Endothelial cell of umbilical vein (primary cell): ENCODE results near the gene ACP1. TPM values are rescaled to one million over a fixed set of nuclear protein-coding genes. Genes with fewer than 3 reads are reported as not detected.

Experiments used
- BruUV-seq: library from RNA; stranded (reverse); fragments of 400-500 nt; replicated peaks from 2 replicates; lab custom pipeline; 2021; lab: Mats Ljungman, UMichigan
- CTCF ChIA-PET: fragments of 300-600, 350-600 bp; sonication (Branson Sonifier 250); formaldehyde crosslinking; loops from one replicate; lab custom pipeline; 2021; ENCODE audit warnings: antibody characterized with exemption, inconsistent platforms; lab: Charles Lee
- POLR2A ChIA-PET: fragments of 300-600, 350-600 bp; sonication (Branson Sonifier 250); formaldehyde crosslinking; loops from one replicate; lab custom pipeline; 2021; ENCODE audit warnings: antibody characterized with exemption, inconsistent platforms; lab: Charles Lee
- DNase-seq: peaks from one replicate; pipeline ENCODE4 v3.0.0-alpha.2; 2011; ENCODE audit warnings: low read depth, low spot score
- FAIRE-seq: peaks from 2 replicates; lab custom pipeline; 2011; peaks lifted over from hg19 to GRCh38; lab: Jason Lieb, UNC
- H2AFZ ChIP-seq: 2 replicates; pipeline ENCODE4 v1.6.0; 2012; ENCODE audit warnings: low read depth, low read length, control low read depth, inconsistent platforms
- H3K27ac ChIP-seq: 2 replicates; pipeline ENCODE4 v1.5.1; 2011; ENCODE audit warnings: low read depth, mild to moderate bottlenecking, control low read depth, low read length, moderate library complexity; ENCODE audit not compliant: insufficient read depth
- H3K27me3 ChIP-seq, 2 experiments: 2 replicates each; pipeline versions ENCODE4 v1.6.0 to v1.6.1; 2011; ENCODE audit warnings: low read length in 2 of 2, mixed read lengths in 1 of 2; ENCODE audit not compliant: control insufficient read depth in 2 of 2, insufficient read depth in 2 of 2
- H3K36me3 ChIP-seq, 2 experiments: 2 replicates in 1 of 2; 3 replicates in 1 of 2; pipeline ENCODE4 v1.5.1; 2011; ENCODE audit warnings: low read length in 2 of 2, mild to moderate bottlenecking in 1 of 2, moderate library complexity in 1 of 2; ENCODE audit not compliant: control insufficient read depth in 2 of 2, insufficient read depth in 2 of 2; ENCODE audit errors: extremely low read depth in 1 of 2
- H3K4me1 ChIP-seq: 3 replicates; pipeline ENCODE4 v1.5.1; 2011; ENCODE audit warnings: mild to moderate bottlenecking, low read length; ENCODE audit not compliant: control insufficient read depth, insufficient read depth; ENCODE audit errors: extremely low read depth
- H3K4me2 ChIP-seq: 2 replicates; pipeline ENCODE4 v1.6.1; 2011; ENCODE audit warnings: low read length, control low read depth, mixed read lengths; ENCODE audit not compliant: insufficient read depth
- H3K4me3 ChIP-seq, 3 experiments: fragments of 200-600 bp in 1 of 3; sonication (generic), shearing (Covaris generic) in 1 of 3; replicated peaks in 1 of 3; 2 replicates each; pipeline ENCODE4 v1.5.1; 2011 to 2016; ENCODE audit warnings: control low read depth in 3 of 3, low read length in 3 of 3, mild to moderate bottlenecking in 2 of 3, inconsistent platforms in 1 of 3, low read depth in 1 of 3, moderate library complexity in 1 of 3; ENCODE audit not compliant: insufficient read depth in 1 of 3
- H3K79me2 ChIP-seq: 2 replicates; pipeline ENCODE4 v1.6.0; 2012; ENCODE audit warnings: low read length, inconsistent platforms; ENCODE audit not compliant: control insufficient read depth, insufficient read depth
- H3K9ac ChIP-seq: replicated peaks from 2 replicates; pipeline ENCODE3; 2011; ENCODE audit warnings: low read length, control low read depth; ENCODE audit not compliant: insufficient read depth; ENCODE audit errors: extremely low read depth
- H3K9me1 ChIP-seq: replicated peaks from 3 replicates; pipeline ENCODE4 v1.6.0; 2011; ENCODE audit warnings: mild to moderate bottlenecking, low read length; ENCODE audit not compliant: control insufficient read depth, insufficient read depth; ENCODE audit errors: extremely low read depth
- H3K9me3 ChIP-seq: replicated peaks from 2 replicates; pipeline ENCODE4 v1.5.1; 2012; ENCODE audit warnings: low read length, inconsistent platforms; ENCODE audit not compliant: control insufficient read depth, insufficient read depth
- H4K20me1 ChIP-seq: replicated peaks from 2 replicates; pipeline ENCODE3; 2011; ENCODE audit warnings: mild to moderate bottlenecking, low read length; ENCODE audit not compliant: control insufficient read depth, insufficient read depth; ENCODE audit errors: extremely low read depth
- FOS ChIP-seq: IDR thresholded peaks from 2 replicates; pipeline ENCODE4 v1.6.1; 2011; ENCODE audit warnings: mild to moderate bottlenecking, low read length, moderate library complexity, borderline replicate concordance; ENCODE audit not compliant: insufficient read depth
- GATA2 ChIP-seq: IDR thresholded peaks from 2 replicates; pipeline ENCODE4 v1.7.0; 2011; ENCODE audit warnings: low read depth, mild to moderate bottlenecking, moderate library complexity, mixed read lengths, low read length; ENCODE audit not compliant: insufficient read length, insufficient read depth
- JUN ChIP-seq: IDR thresholded peaks from 2 replicates; pipeline ENCODE4 v1.6.1; 2011; ENCODE audit warnings: borderline replicate concordance, low read depth; ENCODE audit not compliant: insufficient read length, insufficient read depth
- POLR2A ChIP-seq: IDR thresholded peaks from 2 replicates; pipeline ENCODE4 v1.6.1; 2012; ENCODE audit warnings: low read depth, mild to moderate bottlenecking, control low read depth, low read length
- dilution Hi-C: fragments of 300-500 bp; cut with MboI; formaldehyde crosslinking; loops from one replicate; pipeline ENCODE4 v1.15.0; 2019; ENCODE audit warnings: low sequenced_read_pairs; ENCODE audit not compliant: extremely low pct_ligation_motif_present
- intact Hi-C: fragments of 100-400 bp; cut with micrococcal nuclease; formaldehyde crosslinking; loops from one replicate; pipeline ENCODE4 v1.10.0; 2022
- polyA plus RNA-seq, 4 experiments: library from polyadenylated mRNA; depleted of rRNA in 3 of 4; stranded (reverse) in 3 of 4; unstranded in 1 of 4; fragments of >200 nt; gene quantifications; 2 replicates each; pipeline versions ENCODE4 v1.2.1 to v1.2.3, GENCODE V29; 2011 to 2012; ENCODE audit warnings: missing spikeins in 1 of 4
- total RNA-seq: library from RNA; stranded (reverse); gene quantifications from 2 replicates; pipeline ENCODE4 v1.2.3, GENCODE V29; 2021
- TF ChIP-seq, protein P1 (sequence below), 2 donors: IDR thresholded peaks; 1 replicate in 1 of 2; 2 replicates in 1 of 2; pipeline ENCODE4 v1.5.1; 2011; ENCODE audit warnings: low read length in 2 of 2, mild to moderate bottlenecking in 2 of 2, moderate library complexity in 2 of 2, control low read depth in 1 of 2, inconsistent platforms in 1 of 2, low read depth in 1 of 2; ENCODE audit not compliant: insufficient read depth in 1 of 2; ENCODE audit errors: extremely low read depth in 1 of 2

The ACP1 gene
- total and polyA plus RNA-seq, 2 donors (not counting 3 experiments of a cell fraction or from before 2014, with no cell fraction given): 63.4 to 80.2 TPM

DNA sequence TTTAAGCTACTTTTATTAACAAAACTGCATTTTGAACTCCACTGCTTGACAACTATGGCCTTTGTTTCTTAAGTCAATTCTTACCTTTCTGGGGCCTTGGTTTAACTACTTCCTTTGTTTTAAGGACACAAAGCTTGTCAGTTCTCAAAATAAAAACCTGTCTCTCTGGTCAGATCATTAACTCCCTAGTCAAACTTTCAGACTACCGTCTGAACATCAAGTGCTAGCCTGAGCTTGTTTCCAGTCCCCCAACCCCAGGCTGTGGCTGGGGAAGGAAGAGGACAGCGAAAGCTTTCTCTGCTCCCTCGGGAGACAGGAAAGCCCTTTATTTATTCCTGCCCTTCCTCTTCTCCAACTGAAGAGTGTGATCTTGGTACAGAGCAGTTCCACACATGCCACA is 2.6 kb upstream of the ACP1 start:
- POLR2A ChIA-PET: no interaction called here
- BruUV-seq: no TSS peak
- Histone ChIP-seq H2AFZ (no peak overlapping the region), H3K4me1 (peaks cover 17% of the 10 kb centered on the region), H3K27me3 (no peaks in the 10 kb centered on the region), H3K27ac (no peak overlapping the region), H3K9me3 (no peaks in the 10 kb centered on the region), H3K4me3 (no peak overlapping the region), H3K79me2 (peaks cover 21% of the 10 kb centered on the region), H3K9me1 (no peaks in the 10 kb centered on the region), H3K9ac (no peak overlapping the region), H4K20me1 (peaks cover 2% of the 10 kb centered on the region), H3K4me2 (no peak overlapping the region), H3K36me3 (no peaks in the 10 kb centered on the region)
- FAIRE-seq: no peak
- TF ChIP-seq JUN (no peak), POLR2A (no peak), GATA2 (no peak), FOS (no peak)
- TF ChIP-seq, protein P1, sequence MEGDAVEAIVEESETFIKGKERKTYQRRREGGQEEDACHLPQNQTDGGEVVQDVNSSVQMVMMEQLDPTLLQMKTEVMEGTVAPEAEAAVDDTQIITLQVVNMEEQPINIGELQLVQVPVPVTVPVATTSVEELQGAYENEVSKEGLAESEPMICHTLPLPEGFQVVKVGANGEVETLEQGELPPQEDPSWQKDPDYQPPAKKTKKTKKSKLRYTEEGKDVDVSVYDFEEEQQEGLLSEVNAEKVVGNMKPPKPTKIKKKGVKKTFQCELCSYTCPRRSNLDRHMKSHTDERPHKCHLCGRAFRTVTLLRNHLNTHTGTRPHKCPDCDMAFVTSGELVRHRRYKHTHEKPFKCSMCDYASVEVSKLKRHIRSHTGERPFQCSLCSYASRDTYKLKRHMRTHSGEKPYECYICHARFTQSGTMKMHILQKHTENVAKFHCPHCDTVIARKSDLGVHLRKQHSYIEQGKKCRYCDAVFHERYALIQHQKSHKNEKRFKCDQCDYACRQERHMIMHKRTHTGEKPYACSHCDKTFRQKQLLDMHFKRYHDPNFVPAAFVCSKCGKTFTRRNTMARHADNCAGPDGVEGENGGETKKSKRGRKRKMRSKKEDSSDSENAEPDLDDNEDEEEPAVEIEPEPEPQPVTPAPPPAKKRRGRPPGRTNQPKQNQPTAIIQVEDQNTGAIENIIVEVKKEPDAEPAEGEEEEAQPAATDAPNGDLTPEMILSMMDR (IDR thresholded peaks at IDR 0.05; ENCODE audit: extremely low read depth in 1 of 2, insufficient read depth in 1 of 2, low read depth in 1 of 2, low read length in 2 of 2): no peak
- DNase-seq: no peak
- CTCF ChIA-PET: interaction anchor here (1.3 to 1.7 kb wide), 3 partner anchors 12 to 22 kb away, joined by 3 to 8 read pairs (median 3); no protein-coding TSS in a partner anchor
- dilution Hi-C loops: no loop called here
- intact Hi-C loops: loop anchor here (5.0 kb wide), 1 partner anchor 1365 kb away; no protein-coding TSS in a partner anchor
